K562 (cell line): ENCODE results near the gene SLC7A8.

Experiments used
- BMI1 ChIP-seq: fragments of 150-350 bp; IDR thresholded peaks from 2 replicates; pipeline ENCODE4 v1.6.1; 2014; ENCODE audit warnings: low read length
- CLOCK ChIP-seq: fragments of 250-450 bp; sonication (Bioruptor Pico); IDR thresholded peaks from 2 replicates; pipeline ENCODE4 v1.4.0; 2020; ENCODE audit warnings: mild to moderate bottlenecking, moderate library complexity, borderline replicate concordance
- ELF1 ChIP-seq: fragments of 200-800 bp; sonication (Bioruptor generic); IDR thresholded peaks from 2 replicates; pipeline ENCODE4 v1.6.1; 2016; ENCODE audit warnings: missing genetic modification characterization, missing compliant biosample characterization
- HNRNPH1 ChIP-seq: fragments of 200-400 bp; formaldehyde crosslinking; optimal IDR thresholded peaks from 2 replicates; pipeline ENCODE3; 2017; ENCODE audit warnings: low read depth, mild to moderate bottlenecking, low read length, moderate library complexity
- HOMEZ ChIP-seq: fragments of 250-450 bp; sonication (Bioruptor Pico); IDR thresholded peaks from 2 replicates; pipeline ENCODE4 v1.4.0; 2020; ENCODE audit warnings: mild to moderate bottlenecking, moderate library complexity
- MCM2 ChIP-seq: fragments of 450-650 bp; IDR thresholded peaks from 2 replicates; pipeline ENCODE4 v1.6.1; 2017; ENCODE audit warnings: low read depth, mild to moderate bottlenecking
- PCBP2 ChIP-seq: fragments of 200-400 bp; formaldehyde crosslinking; IDR thresholded peaks from 2 replicates; pipeline ENCODE4 v1.6.1; 2018; ENCODE audit warnings: low read length, low read depth, mild to moderate bottlenecking, moderate library complexity; ENCODE audit not compliant: poor library complexity, severe bottlenecking
- POLR2B ChIP-seq: fragments of 450-650 bp; IDR thresholded peaks from 2 replicates; pipeline ENCODE4 v1.6.1; 2018; ENCODE audit warnings: low read depth; ENCODE audit not compliant: partially characterized antibody
- ZNF184 ChIP-seq: sonication (generic); formaldehyde crosslinking; IDR thresholded peaks from 2 replicates; pipeline ENCODE4 v1.5.0; 2020; ENCODE audit warnings: missing genetic modification reagents
- ZNF274 ChIP-seq: IDR thresholded peaks from 2 replicates; pipeline ENCODE4 v1.6.1; 2011; ENCODE audit warnings: low read depth, mild to moderate bottlenecking, low read length, moderate library complexity, borderline replicate concordance
- TF ChIP-seq, protein P1 (sequence below), 3 experiments: IDR thresholded peaks in 2 of 3; conservative IDR thresholded peaks in 1 of 3; 2 replicates each; pipeline ENCODE4 v1.5.1; 2011 to 2012; ENCODE audit warnings: low read length in 3 of 3, mild to moderate bottlenecking in 3 of 3, control low read depth in 2 of 3, improper control_type of control experiment in 1 of 3, inconsistent platforms in 1 of 3, low read depth in 1 of 3, mixed read lengths in 1 of 3, moderate library complexity in 1 of 3; ENCODE audit not compliant: insufficient read depth in 2 of 3
- TF ChIP-seq, protein P2 (sequence below): sonication (generic); formaldehyde crosslinking; IDR thresholded peaks from 2 replicates; pipeline ENCODE4 v1.4.0; 2020; ENCODE audit warnings: mild to moderate bottlenecking, missing genetic modification reagents

GRCh38 chr14:23181453-23181852, 2.0 kb downstream of the SLC7A8 start:
- TF ChIP-seq ELF1 (tag), result no peak
- TF ChIP-seq CLOCK (CRISPR knock-in tag), result no peak
- TF ChIP-seq, protein P1, sequence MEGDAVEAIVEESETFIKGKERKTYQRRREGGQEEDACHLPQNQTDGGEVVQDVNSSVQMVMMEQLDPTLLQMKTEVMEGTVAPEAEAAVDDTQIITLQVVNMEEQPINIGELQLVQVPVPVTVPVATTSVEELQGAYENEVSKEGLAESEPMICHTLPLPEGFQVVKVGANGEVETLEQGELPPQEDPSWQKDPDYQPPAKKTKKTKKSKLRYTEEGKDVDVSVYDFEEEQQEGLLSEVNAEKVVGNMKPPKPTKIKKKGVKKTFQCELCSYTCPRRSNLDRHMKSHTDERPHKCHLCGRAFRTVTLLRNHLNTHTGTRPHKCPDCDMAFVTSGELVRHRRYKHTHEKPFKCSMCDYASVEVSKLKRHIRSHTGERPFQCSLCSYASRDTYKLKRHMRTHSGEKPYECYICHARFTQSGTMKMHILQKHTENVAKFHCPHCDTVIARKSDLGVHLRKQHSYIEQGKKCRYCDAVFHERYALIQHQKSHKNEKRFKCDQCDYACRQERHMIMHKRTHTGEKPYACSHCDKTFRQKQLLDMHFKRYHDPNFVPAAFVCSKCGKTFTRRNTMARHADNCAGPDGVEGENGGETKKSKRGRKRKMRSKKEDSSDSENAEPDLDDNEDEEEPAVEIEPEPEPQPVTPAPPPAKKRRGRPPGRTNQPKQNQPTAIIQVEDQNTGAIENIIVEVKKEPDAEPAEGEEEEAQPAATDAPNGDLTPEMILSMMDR (IDR thresholded peaks at IDR 0.05 in 2 of 3, conservative IDR thresholded peaks at IDR 0.05 in 1 of 3; ENCODE audit: insufficient read depth in 2 of 3, low read depth in 1 of 3, low read length in 3 of 3), result no peak
- TF ChIP-seq HNRNPH1, result no peak
- TF ChIP-seq POLR2B, result no peak
- TF ChIP-seq PCBP2, result no peak
- TF ChIP-seq MCM2, result no peak
- no peak for TF ChIP-seq HOMEZ
- TF ChIP-seq BMI1, result no peak
- TF ChIP-seq, protein P2, sequence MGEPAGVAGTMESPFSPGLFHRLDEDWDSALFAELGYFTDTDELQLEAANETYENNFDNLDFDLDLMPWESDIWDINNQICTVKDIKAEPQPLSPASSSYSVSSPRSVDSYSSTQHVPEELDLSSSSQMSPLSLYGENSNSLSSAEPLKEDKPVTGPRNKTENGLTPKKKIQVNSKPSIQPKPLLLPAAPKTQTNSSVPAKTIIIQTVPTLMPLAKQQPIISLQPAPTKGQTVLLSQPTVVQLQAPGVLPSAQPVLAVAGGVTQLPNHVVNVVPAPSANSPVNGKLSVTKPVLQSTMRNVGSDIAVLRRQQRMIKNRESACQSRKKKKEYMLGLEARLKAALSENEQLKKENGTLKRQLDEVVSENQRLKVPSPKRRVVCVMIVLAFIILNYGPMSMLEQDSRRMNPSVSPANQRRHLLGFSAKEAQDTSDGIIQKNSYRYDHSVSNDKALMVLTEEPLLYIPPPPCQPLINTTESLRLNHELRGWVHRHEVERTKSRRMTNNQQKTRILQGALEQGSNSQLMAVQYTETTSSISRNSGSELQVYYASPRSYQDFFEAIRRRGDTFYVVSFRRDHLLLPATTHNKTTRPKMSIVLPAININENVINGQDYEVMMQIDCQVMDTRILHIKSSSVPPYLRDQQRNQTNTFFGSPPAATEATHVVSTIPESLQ, result no peak
- TF ChIP-seq ZNF184 (CRISPR knock-in tag), result no peak
- no peak for TF ChIP-seq ZNF274
